Activated naive CD8-positive, alpha-beta T cell (primary cell): ENCODE results near the gene SEH1L.

Experiments
- H3K27ac Mint-ChIP-seq: one replicate; pipeline ENCODE4 v1.8.0; 2021; ENCODE audit warnings: mixed read lengths
- H3K27me3 Mint-ChIP-seq: one replicate; pipeline ENCODE4 v1.8.0; 2021; ENCODE audit warnings: mixed read lengths
- H3K36me3 Mint-ChIP-seq: one replicate; pipeline ENCODE4 v1.8.0; 2021; ENCODE audit warnings: mixed read lengths
- H3K4me1 Mint-ChIP-seq: one replicate; pipeline ENCODE4 v1.8.0; 2021; ENCODE audit warnings: low read depth, mixed read lengths
- H3K4me3 Mint-ChIP-seq: one replicate; pipeline ENCODE4 v1.8.0; 2021; ENCODE audit warnings: mild to moderate bottlenecking, mixed read lengths
- H3K9me3 Mint-ChIP-seq: one replicate; pipeline ENCODE4 v1.8.0; 2021; ENCODE audit warnings: low read depth, mixed read lengths

The SEH1L gene

DNA sequence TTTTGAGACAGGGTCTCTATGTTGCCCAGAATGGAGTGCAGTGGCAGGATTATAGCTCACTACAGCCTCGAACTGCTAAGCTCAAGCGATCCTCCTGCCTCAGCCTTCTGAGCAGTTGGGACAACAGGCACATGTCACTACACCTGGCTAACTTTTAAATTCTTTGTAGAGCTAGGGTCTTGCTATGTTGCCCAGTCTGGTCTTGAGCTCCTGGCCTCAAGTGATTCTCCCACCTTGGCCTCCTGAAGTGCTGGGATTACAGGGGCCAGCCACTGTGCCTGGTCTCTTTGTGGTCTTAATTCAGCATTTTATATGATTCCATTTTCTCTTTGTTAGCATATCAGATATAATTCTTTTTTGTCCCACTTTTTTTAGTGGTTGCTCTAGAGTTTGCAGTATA, 77.4 kb downstream of the SEH1L start:
- Mint-ChIP-seq H3K27ac (no peak overlapping the region), H3K27me3 (no peaks in the 10 kb centered on the region), H3K9me3 (no peaks in the 10 kb centered on the region), H3K4me3 (no peak overlapping the region), H3K4me1 (peaks cover 7% of the 10 kb centered on the region), H3K36me3 (peaks cover 21% of the 10 kb centered on the region)

DNA sequence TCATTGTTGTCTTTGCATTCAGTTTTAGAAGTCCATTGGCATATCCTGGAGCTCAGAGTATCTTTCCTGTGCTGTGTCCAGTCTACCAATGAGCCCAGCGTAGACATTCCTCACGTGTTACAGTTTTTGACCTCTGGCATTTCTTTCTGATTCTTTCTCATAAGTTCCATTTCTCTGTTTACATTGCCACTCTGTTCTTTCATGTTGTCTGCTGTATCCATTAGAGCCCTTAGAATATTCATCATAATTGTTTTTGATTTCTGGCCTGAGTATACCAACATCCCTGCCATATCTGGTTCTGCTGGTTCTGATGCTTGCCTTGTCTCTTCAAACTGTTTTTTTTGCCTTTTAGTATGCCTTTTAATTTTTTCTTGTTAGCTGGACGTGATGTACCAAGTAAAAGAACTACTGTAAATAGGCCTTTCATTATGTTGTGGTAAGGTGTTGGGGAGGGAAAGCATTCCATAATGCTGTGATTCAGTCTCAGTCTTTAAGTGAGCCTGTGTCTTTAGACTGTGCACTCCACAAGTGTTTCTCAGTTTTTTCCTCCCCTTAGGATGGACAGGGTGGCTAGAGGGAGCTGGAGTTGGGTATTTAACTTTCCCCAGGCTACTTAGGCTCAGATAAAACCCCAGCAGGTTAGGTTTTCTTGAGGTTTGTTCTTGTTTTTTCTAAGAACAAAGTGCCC, 78.9 kb downstream of the SEH1L start:
- Mint-ChIP-seq H3K9me3 (no peaks in the 10 kb centered on the region), H3K27me3 (no peaks in the 10 kb centered on the region), H3K36me3 (peaks cover 26% of the 10 kb centered on the region), H3K27ac (no peak overlapping the region), H3K4me1 (peaks cover 5% of the 10 kb centered on the region), H3K4me3 (no peak overlapping the region)

DNA sequence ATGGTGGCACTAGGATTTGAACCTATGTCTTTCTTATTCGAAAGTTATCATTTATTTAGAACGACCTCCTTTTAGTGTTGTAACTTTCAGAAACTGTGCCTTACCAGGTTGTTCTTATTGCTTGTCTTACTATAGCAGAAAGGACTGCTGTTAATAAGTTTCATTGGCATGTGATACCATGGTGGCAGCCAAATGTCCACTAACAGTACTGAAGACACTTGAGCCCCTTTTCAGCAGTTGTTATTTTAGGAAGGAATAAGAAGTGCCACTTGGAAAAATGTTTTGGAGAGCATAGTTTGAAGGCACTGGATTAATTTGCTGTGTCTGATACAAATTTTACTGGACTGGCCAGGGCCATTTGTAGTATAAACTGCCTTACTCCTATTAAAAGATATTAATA, 81.1 kb downstream of the SEH1L start:
- H3K4me1 Mint-ChIP-seq: peaks cover 1% of the 10 kb centered on the region
- H3K36me3 Mint-ChIP-seq: peaks cover 22% of the 10 kb centered on the region
- H3K9me3 Mint-ChIP-seq: no peaks in the 10 kb centered on the region
- H3K27ac Mint-ChIP-seq: no peak overlapping the region
- H3K27me3 Mint-ChIP-seq: no peaks in the 10 kb centered on the region
- no peak overlapping the region for H3K4me3 Mint-ChIP-seq

DNA sequence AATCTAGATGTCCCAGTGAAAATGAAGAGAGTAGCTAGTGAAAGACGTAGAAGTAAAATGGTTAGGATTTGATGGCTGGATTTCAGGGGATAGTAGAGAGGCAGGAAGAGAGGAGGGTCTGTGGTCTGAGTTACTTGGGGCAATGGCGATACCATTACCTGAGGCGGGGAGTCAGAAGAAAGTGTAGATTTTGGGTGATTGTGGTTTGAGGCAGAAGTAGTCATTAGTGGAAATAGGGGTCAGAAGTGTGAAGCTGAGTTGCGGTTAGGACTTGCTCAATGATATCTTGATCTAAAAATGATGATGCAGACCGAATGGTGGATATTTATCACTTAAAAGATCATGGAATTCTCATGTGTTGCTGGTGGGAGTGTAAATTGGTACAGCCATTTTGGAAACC, 84.4 kb downstream of the SEH1L start:
- Mint-ChIP-seq H3K27ac (no peak overlapping the region), H3K4me3 (no peak overlapping the region), H3K9me3 (no peaks in the 10 kb centered on the region), H3K4me1 (no peaks in the 10 kb centered on the region), H3K27me3 (no peaks in the 10 kb centered on the region), H3K36me3 (peaks cover 23% of the 10 kb centered on the region)

DNA sequence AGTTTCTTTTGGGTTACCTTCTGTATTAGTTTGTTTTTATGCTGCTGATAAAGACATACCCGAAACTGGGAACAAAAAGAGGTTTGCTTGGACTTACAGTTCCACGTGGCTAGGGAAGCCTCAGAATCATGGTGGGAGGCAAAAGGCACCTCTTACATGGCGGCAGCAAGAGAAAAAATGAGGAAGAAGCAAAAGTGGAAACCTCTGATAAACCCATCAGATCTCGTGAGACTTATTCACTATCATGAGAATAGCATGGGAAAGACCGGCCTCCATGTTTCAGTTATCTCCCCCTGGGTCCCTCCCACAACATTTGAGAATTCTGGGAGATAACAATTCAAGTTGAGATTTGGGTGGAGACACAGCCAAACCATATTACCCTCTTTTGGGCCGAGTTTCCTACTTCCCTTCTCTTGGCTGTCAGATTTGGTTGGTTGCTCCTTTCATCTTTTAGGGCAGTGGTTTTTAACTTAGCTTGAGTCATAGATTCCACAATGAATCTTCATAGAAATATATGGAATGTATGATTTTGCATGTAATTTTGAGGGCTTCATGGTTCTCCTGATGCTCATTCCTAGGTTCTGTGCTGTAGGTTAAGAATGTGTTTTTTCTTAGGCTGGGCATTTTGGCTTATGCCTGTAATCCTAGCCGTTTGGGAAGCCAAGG, 87.6 kb downstream of the SEH1L start:
- Mint-ChIP-seq H3K36me3 (peaks cover 32% of the 10 kb centered on the region), H3K4me1 (peaks cover 7% of the 10 kb centered on the region), H3K27me3 (no peaks in the 10 kb centered on the region), H3K27ac (no peak overlapping the region), H3K4me3 (no peak overlapping the region), H3K9me3 (no peaks in the 10 kb centered on the region)

DNA sequence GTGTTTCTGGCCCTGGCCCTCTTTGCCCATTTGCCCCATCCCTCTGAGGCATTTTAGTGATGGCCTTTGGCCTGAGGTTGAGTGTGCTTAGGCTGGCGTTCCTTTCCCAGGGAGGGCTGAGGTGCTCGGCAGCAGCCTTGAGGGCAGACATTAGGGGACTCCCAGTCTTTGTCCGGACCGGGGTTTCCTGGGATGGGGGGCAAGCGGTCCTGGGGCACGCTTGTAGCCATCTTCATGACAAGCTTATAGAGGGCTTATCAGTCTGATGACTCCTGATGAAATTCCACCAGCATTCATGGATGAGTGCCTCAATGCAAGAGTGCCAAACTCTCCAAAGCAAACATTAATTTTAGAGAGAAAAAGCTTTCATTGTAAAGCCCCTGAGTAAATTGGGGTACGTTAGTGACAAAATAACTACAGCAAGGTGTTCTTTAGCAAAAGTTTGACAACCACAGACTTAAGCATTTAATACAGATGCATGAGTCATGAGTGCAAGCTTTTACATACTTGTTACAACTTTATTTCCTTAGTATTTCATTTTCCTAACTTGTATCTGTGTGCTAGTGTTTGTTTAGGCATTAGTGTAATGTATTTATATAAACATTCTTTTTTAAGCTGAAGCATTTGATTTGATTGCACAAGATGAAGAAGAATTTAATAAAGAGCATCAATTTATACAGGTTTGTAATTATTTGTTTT, 89.0 kb downstream of the SEH1L start:
- Mint-ChIP-seq H3K27me3 (no peaks in the 10 kb centered on the region), H3K4me1 (peaks cover 7% of the 10 kb centered on the region), H3K27ac (no peak overlapping the region), H3K9me3 (peaks cover under 1% of the 10 kb centered on the region), H3K4me3 (no peak overlapping the region), H3K36me3 (peaks cover 26% of the 10 kb centered on the region)
